Measurements from ENCODE around the gene FMO2. TPM values are rescaled to one million over a fixed set of nuclear protein-coding genes. Genes with fewer than 3 reads are reported as not detected.

FMO2 gene
- total RNA-seq, 4 donors from 2014 or later: 1.9 to 74.4 (median 29.4) TPM

- no peak for DNase-seq
- Histone ChIP-seq H3K4me1 (no peaks in the 10 kb centered on the region), H3K27me3 (no peaks in the 10 kb centered on the region), H3K9me3 (no peaks in the 10 kb centered on the region), H3K36me3 (no peaks in the 10 kb centered on the region), H3K27ac (no peak overlapping the region), H3K4me3 (no peak overlapping the region)
- TF ChIP-seq CTCF (IDR thresholded peaks at IDR 0.05) (no peak), POLR2A (IDR thresholded peaks at IDR 0.05) (no peak)
- intact Hi-C loops (cut with DNase I; ENCODE audit: low total_unique reads): no loop called here
These were observed 32.6 kb upstream of the FMO2 start for GRCh38 chr1:171152549-171152948.

- Histone ChIP-seq H3K27me3 (no peaks in the 10 kb centered on the region), H3K36me3 (no peaks in the 10 kb centered on the region), H3K27ac (no peak overlapping the region), H3K4me3 (no peak overlapping the region), H3K4me1 (no peaks in the 10 kb centered on the region), H3K9me3 (no peaks in the 10 kb centered on the region)
- DNase-seq: no peak
- TF ChIP-seq CTCF (IDR thresholded peaks at IDR 0.05) (no peak), POLR2A (IDR thresholded peaks at IDR 0.05) (no peak)
- intact Hi-C loops (cut with DNase I; ENCODE audit: low total_unique reads): no loop called here
These were observed 29.6 kb upstream of the FMO2 start for GRCh38 chr1:171155484-171155883.

GRCh38 chr1:171158096-171158495 lies 27.0 kb upstream of the FMO2 start:
- TF ChIP-seq CTCF (IDR thresholded peaks at IDR 0.05) (no peak), POLR2A (IDR thresholded peaks at IDR 0.05) (no peak)
- Histone ChIP-seq H3K9me3 (no peaks in the 10 kb centered on the region), H3K4me1 (no peaks in the 10 kb centered on the region), H3K27me3 (no peaks in the 10 kb centered on the region), H3K27ac (no peak overlapping the region), H3K4me3 (no peak overlapping the region), H3K36me3 (no peaks in the 10 kb centered on the region)
- intact Hi-C loops (cut with DNase I; ENCODE audit: low total_unique reads): no loop called here
- no peak for DNase-seq

- no peak for TF ChIP-seq CTCF (IDR thresholded peaks at IDR 0.05)
- no peak for DNase-seq
- no peaks in the 10 kb centered on the region for H3K36me3 ChIP-seq
- H3K4me1 ChIP-seq: no peaks in the 10 kb centered on the region
- H3K4me3 ChIP-seq: no peak overlapping the region
- no peaks in the 10 kb centered on the region for H3K27me3 ChIP-seq
- no peak overlapping the region for H3K27ac ChIP-seq
- no peaks in the 10 kb centered on the region for H3K9me3 ChIP-seq
- intact Hi-C loops (cut with DNase I; ENCODE audit: low total_unique reads): no loop called here
These were observed 26.5 kb upstream of the FMO2 start for GRCh38 chr1:171158551-171158950.

GRCh38 chr1:171159148-171159547 lies 26.0 kb upstream of the FMO2 start:
- intact Hi-C loops (cut with DNase I; ENCODE audit: low total_unique reads): no loop called here
- H3K36me3 ChIP-seq: no peaks in the 10 kb centered on the region
- TF ChIP-seq POLR2A (IDR thresholded peaks at IDR 0.05): no peak
- TF ChIP-seq CTCF (IDR thresholded peaks at IDR 0.05): no peak

More at GRCh38 chr1:171159148-171159547, 26.0 kb upstream of the FMO2 start:
- Histone ChIP-seq H3K27me3 (no peaks in the 10 kb centered on the region), H3K4me1 (no peaks in the 10 kb centered on the region), H3K9me3 (no peaks in the 10 kb centered on the region), H3K4me3 (no peak overlapping the region), H3K27ac (no peak overlapping the region)
- DNase-seq: no peak
